H1 (cell line): ENCODE results near the gene CRCP.

Experiments
- POLR2A ChIP-seq, 2 experiments: IDR thresholded peaks; 1 replicate in 1 of 2; 2 replicates in 1 of 2; pipeline ENCODE4 v1.6.1; 2011; ENCODE audit warnings: low read depth in 2 of 2, low read length in 2 of 2, mild to moderate bottlenecking in 2 of 2; ENCODE audit errors: control extremely low read depth in 1 of 2
- YY1 ChIP-seq: IDR thresholded peaks from 2 replicates; pipeline ENCODE4 v1.6.1; 2011; ENCODE audit warnings: low read depth, mild to moderate bottlenecking, low read length
- ZNF274 ChIP-seq: IDR thresholded peaks from 2 replicates; pipeline ENCODE4 v1.7.0; 2012; ENCODE audit warnings: low read length, borderline replicate concordance; ENCODE audit errors: extremely low read depth
- TF ChIP-seq, protein P1 (sequence below), 3 experiments: IDR thresholded peaks; 1 replicate in 2 of 3; 2 replicates in 1 of 3; pipeline versions ENCODE4 v1.5.1 to v1.6.1; 2011; ENCODE audit warnings: low read length in 3 of 3, mild to moderate bottlenecking in 3 of 3, inconsistent platforms in 2 of 3, low read depth in 1 of 3, moderate library complexity in 1 of 3; ENCODE audit not compliant: insufficient read depth in 1 of 3; ENCODE audit errors: control extremely low read depth in 1 of 3

DNA sequence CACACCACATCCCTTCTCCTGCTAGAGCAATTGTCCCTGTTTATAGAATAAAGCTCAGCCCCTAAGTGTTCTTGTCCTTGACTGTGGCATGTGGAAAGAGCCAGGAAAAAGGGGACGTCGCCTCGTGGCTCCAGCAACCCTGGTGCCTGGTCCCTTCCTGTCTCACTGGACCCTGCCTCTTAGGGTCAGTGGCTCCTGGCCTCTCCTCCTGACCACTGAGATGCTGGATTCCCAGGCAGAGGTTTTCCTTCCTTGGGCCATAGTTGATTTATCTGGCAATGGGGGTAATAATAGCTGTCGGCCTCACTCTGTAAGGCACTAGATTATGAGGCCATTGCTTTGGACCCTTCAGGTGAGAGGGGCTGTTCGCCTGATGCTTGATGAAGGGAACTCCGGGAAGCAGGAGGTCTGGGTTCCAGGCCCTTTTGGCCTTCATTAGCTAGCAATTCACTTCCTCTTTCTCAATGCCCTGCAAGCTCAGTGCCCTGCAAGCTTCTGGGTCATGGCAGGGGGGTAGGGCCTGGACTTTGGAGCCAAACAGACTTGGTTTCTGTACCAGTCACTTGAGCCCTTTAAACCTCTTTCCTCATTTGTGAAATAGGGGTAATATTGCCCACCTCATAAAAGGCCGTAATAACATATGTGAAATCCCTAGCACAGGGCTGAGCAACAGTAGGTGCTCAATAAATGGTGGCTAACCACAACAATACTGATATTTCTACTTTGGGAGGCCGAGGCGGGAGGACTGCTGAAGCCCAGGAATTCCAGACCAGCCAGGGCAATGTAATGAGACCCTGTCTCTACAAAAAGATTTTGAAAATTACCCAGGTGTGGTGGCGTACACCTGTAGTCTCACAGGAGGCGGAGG, 38.0 kb upstream of the CRCP start:
- TF ChIP-seq YY1 (no peak), POLR2A (IDR thresholded peaks at IDR 0.05; ENCODE audit: control extremely low read depth in 1 of 2, low read depth in 2 of 2, low read length in 2 of 2) (no peak), ZNF274 (no peak)
- TF ChIP-seq, protein P1, sequence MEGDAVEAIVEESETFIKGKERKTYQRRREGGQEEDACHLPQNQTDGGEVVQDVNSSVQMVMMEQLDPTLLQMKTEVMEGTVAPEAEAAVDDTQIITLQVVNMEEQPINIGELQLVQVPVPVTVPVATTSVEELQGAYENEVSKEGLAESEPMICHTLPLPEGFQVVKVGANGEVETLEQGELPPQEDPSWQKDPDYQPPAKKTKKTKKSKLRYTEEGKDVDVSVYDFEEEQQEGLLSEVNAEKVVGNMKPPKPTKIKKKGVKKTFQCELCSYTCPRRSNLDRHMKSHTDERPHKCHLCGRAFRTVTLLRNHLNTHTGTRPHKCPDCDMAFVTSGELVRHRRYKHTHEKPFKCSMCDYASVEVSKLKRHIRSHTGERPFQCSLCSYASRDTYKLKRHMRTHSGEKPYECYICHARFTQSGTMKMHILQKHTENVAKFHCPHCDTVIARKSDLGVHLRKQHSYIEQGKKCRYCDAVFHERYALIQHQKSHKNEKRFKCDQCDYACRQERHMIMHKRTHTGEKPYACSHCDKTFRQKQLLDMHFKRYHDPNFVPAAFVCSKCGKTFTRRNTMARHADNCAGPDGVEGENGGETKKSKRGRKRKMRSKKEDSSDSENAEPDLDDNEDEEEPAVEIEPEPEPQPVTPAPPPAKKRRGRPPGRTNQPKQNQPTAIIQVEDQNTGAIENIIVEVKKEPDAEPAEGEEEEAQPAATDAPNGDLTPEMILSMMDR (IDR thresholded peaks at IDR 0.05; ENCODE audit: control extremely low read depth in 1 of 3, insufficient read depth in 1 of 3, low read depth in 1 of 3, low read length in 3 of 3) = no peak
